VCaP (cell line): ENCODE results near the gene APMAP.
A peak's percentile ranks its signal among the peaks of the same experiment; 100 is the strongest.
"Not testable (repeated sequence)": the region's sequence is repeated elsewhere in the genome, so short reads cannot be mapped to it uniquely, and the experiment has no call there.

Source experiments
- H3K27ac ChIP-seq: fragments of 450-650 bp; 2 replicates; pipeline ENCODE4 v1.5.1; 2017
- CTCF ChIP-seq: fragments of 450-650 bp; conservative IDR thresholded peaks from 2 replicates; pipeline ENCODE4 v1.5.1; 2017; ENCODE audit warnings: mild to moderate bottlenecking, moderate library complexity

The APMAP gene

DNA sequence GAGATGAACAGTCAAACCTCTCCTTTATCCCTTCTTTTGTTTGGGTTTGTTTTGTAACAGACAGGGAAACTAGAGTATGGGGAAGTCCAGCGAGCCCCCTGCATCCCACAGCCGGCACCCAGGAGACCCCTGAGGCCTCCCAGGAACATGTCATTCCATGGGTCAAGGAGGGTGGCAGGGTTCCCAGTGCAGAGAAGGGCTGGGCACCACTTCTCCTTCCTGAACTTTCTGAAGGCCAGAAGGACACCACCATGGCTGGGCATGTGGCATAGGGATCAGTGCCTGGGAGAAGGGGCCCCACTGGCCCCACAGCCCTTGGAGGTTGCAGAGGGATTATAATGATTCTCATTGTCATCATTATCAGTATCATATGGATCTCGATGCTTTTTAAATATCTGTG, 57.4 kb downstream of the APMAP start:
- no peak for TF ChIP-seq CTCF
- no peak overlapping the region for H3K27ac ChIP-seq

DNA sequence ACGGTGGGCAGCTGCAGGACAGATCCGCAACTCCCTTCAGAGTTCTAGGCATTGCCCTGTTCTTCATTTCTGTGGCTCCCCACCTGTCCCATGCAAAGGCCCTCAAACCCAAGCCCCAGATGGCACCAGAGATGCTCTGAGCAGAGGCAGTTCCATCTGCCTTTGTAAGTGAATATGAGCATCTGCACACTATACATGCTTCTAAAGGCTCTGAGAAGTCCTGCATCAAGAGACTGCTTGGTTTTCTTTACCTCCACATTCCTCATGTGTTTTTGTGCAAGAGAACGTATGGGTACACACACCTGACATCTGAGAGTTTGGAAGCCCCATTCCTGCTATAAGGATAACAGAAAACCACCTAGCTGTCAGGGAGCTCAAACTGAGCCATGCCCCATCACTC, 57.8 kb downstream of the APMAP start:
- H3K27ac ChIP-seq: no peak overlapping the region
- TF ChIP-seq CTCF: no peak

- no peak overlapping the region for H3K27ac ChIP-seq
- TF ChIP-seq CTCF: no peak
Observed at GRCh38 chr20:24934101-24934661, 58.4 kb downstream of the APMAP start.

DNA sequence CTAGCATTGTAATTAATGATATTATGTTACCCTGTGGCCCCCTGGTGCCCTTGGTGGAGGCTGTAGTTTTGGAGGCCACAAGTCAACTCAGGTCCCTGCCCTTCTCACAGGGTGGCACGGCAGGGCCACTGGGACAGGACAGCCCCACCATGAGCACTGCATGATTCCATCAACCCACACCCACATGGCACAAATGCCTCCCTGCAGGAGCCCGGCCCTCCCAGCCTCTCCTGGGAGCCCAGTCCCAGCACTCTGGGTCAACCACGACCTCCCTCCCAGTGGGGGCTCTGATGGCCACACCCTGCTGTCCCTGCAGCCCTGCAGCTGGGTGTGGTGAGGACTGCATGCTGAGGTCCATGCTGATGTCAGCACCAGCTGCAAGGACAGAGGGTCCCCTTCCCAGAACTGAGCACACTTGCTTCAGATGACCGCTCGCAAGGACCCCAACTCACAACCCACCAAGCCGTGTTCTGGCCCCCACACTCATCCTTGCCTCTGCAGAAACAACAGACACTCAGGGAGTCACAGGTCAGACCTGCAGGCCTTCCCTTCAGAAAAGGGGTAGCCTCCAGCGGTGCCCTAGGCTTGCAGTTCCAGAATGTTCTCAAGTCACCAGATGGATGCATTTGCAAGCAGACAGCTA, 59.2 kb downstream of the APMAP start:
- no peak overlapping the region for H3K27ac ChIP-seq
- no peak for TF ChIP-seq CTCF

- H3K27ac ChIP-seq: peak overlapping the region; percentile 94
Observed at GRCh38 chr20:24931893-24932292, 60.7 kb downstream of the APMAP start.

DNA sequence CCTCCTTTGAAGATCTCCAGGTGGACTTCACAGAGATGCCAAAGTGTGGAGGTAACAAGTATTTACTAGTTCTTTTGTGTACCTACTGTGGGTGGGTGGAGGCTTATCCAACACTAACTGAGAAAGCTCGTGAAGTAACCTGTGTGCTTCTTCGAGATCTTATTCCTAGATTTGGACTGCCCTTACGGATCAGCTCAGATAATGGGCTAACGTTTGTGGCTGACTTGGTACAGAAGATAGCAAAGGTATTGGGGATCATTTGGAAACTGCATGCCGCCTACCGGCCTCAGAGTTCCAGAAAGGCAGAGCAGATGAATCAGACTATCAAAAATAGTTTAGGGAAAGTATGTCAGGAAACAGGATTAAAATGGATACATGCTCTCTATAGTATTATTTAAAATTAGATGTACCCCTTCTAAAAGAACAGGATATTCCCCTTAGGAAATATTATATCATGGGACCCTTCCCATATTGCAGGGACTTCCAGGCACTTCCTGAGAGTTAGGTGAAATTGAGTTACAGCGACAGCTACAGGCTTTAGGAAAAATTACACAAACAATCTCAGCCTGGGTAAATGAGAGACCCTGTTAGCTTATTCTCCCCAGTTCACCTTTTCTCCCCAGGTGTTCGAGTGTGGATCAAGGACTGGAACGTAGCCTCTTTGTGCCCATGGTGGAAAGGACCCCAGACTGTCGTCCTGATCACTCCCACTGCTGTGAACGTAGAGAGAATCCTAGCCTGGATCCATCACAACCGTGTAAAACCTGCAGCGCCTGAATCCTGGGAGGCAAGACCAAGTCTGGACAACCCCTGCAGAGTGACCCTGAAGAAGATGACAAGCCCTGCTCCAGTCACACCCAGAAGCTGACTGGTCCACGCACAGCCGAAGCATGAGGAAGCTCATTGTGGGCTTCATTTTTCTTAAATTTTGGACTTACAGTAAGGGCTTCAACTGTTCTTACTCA, 61.5 kb downstream of the APMAP start:
- H3K27ac ChIP-seq: peak overlapping the region; percentile 94
- peak; percentile 83 for TF ChIP-seq CTCF

DNA sequence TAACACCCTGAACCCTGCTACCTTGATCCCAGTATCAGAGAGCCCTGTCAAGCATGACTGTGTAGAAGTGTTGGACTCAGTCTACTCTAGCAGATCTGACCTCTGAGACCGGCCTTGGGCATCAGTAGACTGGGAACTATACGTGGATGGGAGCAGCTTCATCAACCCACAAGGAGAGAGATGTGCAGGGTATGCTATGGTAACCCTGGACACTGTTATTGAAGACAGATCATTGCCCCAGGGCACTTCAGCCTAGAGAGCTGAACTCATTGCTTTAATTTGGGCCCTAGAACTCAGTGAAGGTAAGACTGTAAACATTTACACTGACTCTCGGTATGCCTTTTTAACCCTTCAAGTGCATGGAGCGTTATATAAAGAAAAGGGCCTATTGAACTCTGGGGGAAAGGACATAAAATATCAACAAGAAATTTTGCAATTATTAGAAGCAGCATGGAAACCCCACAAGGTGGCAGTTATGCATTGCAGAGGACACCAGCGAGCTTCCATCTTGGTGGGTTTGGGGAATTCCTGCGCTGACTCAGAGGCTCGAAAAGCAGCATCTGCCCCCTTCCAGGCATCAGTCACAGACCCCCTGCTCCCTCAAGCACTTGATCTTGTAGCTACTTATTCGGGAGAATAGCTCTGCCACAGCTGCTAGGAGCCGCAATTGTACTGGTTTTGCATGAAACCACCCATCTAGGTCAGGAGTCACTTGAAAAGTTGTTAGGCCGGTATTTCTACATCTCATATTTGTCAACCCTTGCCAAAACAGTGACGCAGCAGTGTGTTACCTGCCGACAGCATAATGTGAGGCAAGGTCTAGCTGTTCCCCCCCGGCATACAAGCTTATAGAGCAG, 62.5 kb downstream of the APMAP start:
- H3K27ac ChIP-seq: peak overlapping the region; percentile 94
- TF ChIP-seq CTCF: peak; percentile 40

- H3K27ac ChIP-seq: peak overlapping the region; percentile 94
Observed at GRCh38 chr20:24929259-24929658, 63.3 kb downstream of the APMAP start.

DNA sequence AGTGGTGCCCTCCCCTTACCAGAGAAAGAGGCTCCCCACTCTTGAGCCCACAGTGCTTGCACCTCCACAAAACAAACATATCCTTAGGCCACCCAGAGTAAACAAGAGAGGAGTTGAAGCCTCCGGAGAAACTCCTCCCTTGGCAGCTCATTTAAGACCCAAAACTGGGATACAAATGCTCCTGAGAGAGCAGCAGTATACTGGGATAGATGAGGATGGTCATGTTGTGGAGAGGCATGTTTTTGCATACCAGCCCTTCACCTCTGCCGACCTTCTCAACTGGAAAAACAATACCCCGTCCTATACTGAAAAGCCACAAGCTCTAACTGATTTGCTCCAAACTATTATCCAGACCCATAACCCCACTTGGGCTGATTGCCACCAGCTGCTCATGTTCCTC, 71.8 kb downstream of the APMAP start:
- not testable (repeated sequence) for H3K27ac ChIP-seq

DNA sequence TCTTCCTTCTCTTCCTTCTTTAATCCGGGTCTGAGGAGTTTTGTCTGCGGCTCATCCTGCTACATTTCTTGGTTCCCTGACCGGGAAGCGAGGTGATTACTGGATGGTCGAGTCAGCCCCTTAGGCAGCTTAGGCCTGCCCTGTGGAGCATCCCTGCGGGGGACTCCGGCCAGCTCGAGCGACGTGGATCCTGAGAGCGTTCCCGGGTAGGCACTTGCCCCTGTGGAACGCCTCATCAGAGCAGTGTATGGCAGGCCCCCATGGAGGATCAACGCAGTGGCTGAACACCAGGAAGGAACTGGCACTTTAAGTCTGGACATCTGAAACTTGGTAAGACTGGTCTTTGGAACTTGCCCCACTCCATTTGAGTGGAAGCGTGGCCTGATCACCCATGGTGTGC, 72.9 kb downstream of the APMAP start:
- not testable (repeated sequence) for H3K27ac ChIP-seq
